HL-60 (cell line): ENCODE measurements around the gene DENND1A.

Experiments
- DNase-seq, 2 experiments: peaks; one replicate each; pipeline ENCODE4 v3.0.0-alpha.2; 2010 to 2020; ENCODE audit warnings: low read depth in 1 of 2, low spot score in 1 of 2
- H3K27ac ChIP-seq: fragments of 250-450 bp; sonication (Bioruptor Pico); replicated peaks from 2 replicates; pipeline ENCODE4 v1.5.1; 2020; ENCODE audit warnings: mild to moderate bottlenecking, moderate library complexity
- H3K27me3 ChIP-seq: fragments of 250-450 bp; sonication (Bioruptor Pico); 2 replicates; pipeline ENCODE4 v1.5.1; 2021; ENCODE audit warnings: mild to moderate bottlenecking, moderate library complexity; ENCODE audit not compliant: insufficient read depth, poor library complexity, severe bottlenecking
- H3K4me3 ChIP-seq: replicated peaks from 2 replicates; pipeline ENCODE4 v1.5.1; 2011; ENCODE audit warnings: mild to moderate bottlenecking, control low read depth, low read length; ENCODE audit not compliant: insufficient read depth
- GABPA ChIP-seq: IDR thresholded peaks from 2 replicates; pipeline ENCODE4 v1.6.1; 2012; ENCODE audit warnings: low read depth
- POLR2AphosphoS5 ChIP-seq: IDR thresholded peaks from 2 replicates; pipeline ENCODE4 v1.6.1; 2012; ENCODE audit warnings: low read depth
- SPI1 ChIP-seq: IDR thresholded peaks from 2 replicates; pipeline ENCODE4 v1.6.1; 2012; ENCODE audit warnings: low read depth, mild to moderate bottlenecking, borderline replicate concordance
- TF ChIP-seq, protein P1 (sequence below): IDR thresholded peaks from 2 replicates; pipeline ENCODE4 v1.6.1; 2012; ENCODE audit warnings: low read depth; ENCODE audit not compliant: insufficient replicate concordance
- TF ChIP-seq, protein P2 (sequence below): IDR thresholded peaks from one replicate; pipeline ENCODE4 v1.5.1; 2011; ENCODE audit warnings: low read length, control low read depth, inconsistent platforms; ENCODE audit not compliant: insufficient read depth

The DENND1A gene

DNA sequence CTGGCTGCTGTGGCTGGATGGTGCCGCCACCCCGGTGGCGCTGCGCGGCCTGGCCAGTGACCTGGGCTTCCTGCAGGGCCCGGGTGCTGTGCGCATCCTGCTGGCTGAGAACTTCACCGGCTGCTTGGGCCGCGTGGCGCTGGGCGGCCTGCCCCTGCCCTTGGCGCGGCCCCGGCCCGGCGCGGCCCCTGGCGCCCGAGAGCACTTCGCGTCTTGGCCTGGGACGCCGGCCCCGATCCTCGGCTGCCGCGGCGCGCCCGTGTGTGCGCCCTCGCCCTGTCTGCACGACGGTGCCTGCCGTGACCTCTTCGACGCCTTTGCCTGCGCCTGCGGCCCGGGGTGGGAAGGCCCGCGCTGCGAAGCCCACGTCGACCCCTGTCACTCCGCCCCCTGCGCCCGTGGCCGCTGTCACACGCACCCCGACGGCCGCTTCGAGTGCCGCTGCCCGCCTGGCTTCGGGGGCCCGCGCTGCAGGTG is 556.4 kb downstream of the DENND1A start:
- peaks cover 37% of the 10 kb centered on the region for H3K27me3 ChIP-seq
- DNase-seq: no peak
- no peak overlapping the region for H3K27ac ChIP-seq
- H3K4me3 ChIP-seq: no peak overlapping the region
- TF ChIP-seq GABPA (no peak), SPI1 (no peak), POLR2AphosphoS5 (no peak)
- TF ChIP-seq, protein P1, sequence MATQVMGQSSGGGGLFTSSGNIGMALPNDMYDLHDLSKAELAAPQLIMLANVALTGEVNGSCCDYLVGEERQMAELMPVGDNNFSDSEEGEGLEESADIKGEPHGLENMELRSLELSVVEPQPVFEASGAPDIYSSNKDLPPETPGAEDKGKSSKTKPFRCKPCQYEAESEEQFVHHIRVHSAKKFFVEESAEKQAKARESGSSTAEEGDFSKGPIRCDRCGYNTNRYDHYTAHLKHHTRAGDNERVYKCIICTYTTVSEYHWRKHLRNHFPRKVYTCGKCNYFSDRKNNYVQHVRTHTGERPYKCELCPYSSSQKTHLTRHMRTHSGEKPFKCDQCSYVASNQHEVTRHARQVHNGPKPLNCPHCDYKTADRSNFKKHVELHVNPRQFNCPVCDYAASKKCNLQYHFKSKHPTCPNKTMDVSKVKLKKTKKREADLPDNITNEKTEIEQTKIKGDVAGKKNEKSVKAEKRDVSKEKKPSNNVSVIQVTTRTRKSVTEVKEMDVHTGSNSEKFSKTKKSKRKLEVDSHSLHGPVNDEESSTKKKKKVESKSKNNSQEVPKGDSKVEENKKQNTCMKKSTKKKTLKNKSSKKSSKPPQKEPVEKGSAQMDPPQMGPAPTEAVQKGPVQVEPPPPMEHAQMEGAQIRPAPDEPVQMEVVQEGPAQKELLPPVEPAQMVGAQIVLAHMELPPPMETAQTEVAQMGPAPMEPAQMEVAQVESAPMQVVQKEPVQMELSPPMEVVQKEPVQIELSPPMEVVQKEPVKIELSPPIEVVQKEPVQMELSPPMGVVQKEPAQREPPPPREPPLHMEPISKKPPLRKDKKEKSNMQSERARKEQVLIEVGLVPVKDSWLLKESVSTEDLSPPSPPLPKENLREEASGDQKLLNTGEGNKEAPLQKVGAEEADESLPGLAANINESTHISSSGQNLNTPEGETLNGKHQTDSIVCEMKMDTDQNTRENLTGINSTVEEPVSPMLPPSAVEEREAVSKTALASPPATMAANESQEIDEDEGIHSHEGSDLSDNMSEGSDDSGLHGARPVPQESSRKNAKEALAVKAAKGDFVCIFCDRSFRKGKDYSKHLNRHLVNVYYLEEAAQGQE: no peak
- TF ChIP-seq, protein P2, sequence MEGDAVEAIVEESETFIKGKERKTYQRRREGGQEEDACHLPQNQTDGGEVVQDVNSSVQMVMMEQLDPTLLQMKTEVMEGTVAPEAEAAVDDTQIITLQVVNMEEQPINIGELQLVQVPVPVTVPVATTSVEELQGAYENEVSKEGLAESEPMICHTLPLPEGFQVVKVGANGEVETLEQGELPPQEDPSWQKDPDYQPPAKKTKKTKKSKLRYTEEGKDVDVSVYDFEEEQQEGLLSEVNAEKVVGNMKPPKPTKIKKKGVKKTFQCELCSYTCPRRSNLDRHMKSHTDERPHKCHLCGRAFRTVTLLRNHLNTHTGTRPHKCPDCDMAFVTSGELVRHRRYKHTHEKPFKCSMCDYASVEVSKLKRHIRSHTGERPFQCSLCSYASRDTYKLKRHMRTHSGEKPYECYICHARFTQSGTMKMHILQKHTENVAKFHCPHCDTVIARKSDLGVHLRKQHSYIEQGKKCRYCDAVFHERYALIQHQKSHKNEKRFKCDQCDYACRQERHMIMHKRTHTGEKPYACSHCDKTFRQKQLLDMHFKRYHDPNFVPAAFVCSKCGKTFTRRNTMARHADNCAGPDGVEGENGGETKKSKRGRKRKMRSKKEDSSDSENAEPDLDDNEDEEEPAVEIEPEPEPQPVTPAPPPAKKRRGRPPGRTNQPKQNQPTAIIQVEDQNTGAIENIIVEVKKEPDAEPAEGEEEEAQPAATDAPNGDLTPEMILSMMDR: no peak

GRCh38 chr9:123372766-123373446 is 557.0 kb downstream of the DENND1A start:
- Histone ChIP-seq H3K4me3 (no peak overlapping the region), H3K27ac (no peak overlapping the region), H3K27me3 (peaks cover 37% of the 10 kb centered on the region)
- no peak for DNase-seq
- TF ChIP-seq GABPA: no peak
- no peak for TF ChIP-seq POLR2AphosphoS5
- TF ChIP-seq SPI1: no peak
- TF ChIP-seq, protein P2: no peak
- TF ChIP-seq, protein P1: no peak

GRCh38 chr9:123371805-123372590 is 557.9 kb downstream of the DENND1A start:
- Histone ChIP-seq H3K4me3 (no peak overlapping the region), H3K27ac (no peak overlapping the region), H3K27me3 (peaks cover 37% of the 10 kb centered on the region)
- DNase-seq: no peak
- no peak for TF ChIP-seq POLR2AphosphoS5
- TF ChIP-seq, protein P1: no peak
- no peak for TF ChIP-seq GABPA
- TF ChIP-seq, protein P2: no peak
- TF ChIP-seq SPI1: no peak
